Measurements from ENCODE around the gene GNAO1.
A peak's percentile ranks its signal among the peaks of the same experiment; 100 is the strongest.

The GNAO1 gene

DNA sequence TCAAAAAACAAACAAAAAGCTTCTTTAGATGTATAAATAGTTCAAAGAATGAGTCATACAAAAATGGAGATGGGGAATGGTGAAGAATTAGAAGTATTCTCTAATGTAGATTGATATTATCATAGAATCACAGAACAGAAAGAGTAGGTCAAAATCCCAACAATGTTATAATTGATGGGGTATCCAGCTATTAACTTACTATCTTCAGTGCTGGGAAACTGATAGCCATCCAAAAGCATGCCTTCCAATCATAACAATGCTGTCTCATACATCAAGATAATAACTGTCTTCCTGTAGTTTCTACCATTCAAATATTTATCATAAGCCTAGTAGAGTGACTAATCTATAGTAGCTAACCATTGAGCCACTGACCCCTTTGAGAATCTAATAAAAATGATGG, 26.7 kb upstream of the GNAO1 start:
- H3K4me3 ChIP-seq (ENCODE audit: low read depth, low read length) = no peak overlapping the region
- TF ChIP-seq, protein P1, sequence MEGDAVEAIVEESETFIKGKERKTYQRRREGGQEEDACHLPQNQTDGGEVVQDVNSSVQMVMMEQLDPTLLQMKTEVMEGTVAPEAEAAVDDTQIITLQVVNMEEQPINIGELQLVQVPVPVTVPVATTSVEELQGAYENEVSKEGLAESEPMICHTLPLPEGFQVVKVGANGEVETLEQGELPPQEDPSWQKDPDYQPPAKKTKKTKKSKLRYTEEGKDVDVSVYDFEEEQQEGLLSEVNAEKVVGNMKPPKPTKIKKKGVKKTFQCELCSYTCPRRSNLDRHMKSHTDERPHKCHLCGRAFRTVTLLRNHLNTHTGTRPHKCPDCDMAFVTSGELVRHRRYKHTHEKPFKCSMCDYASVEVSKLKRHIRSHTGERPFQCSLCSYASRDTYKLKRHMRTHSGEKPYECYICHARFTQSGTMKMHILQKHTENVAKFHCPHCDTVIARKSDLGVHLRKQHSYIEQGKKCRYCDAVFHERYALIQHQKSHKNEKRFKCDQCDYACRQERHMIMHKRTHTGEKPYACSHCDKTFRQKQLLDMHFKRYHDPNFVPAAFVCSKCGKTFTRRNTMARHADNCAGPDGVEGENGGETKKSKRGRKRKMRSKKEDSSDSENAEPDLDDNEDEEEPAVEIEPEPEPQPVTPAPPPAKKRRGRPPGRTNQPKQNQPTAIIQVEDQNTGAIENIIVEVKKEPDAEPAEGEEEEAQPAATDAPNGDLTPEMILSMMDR (IDR thresholded peaks at IDR 0.05; ENCODE audit: low read depth, low read length, missing control alignments) = no peak
- no peak for DNase-seq (ENCODE audit: low read depth)

DNA sequence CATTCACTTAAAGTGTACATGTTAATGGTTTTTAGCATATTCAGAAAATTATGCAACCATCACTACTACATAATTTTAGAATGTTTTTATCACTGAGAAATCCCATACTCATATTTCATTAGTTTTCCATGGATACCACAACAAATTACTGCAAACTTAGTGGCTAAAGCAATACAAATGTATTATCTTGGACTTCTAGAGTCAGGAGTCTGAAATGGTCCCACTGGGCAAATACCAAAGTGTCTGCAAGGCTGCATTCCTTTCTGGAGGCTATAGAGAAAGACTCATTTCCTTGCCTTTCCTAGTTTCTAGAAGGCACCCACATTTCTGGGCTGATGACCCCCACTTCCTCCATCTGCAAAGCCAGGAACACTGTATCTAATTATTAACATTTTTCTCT, 16.9 kb upstream of the GNAO1 start:
- DNase-seq (ENCODE audit: low read depth) = no peak

DNA sequence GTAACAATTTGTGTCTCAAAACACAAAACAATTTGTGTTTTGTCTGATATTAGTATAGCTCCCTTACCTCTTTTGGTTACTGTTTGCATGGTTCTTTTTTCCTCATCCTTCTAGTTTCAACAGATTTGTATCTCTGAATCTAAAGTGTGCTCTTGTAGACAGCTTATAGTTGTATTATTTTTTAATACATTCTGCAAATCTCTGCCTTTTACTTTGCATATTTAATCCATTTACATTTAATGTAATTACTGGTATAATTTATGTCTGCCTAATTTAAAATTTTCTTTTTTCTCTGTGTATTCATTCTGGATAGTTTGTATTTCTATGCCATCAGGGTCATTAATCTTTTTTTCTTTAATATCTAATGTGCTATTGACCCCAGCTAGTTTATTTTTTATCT, 9.9 kb upstream of the GNAO1 start:
- TF ChIP-seq, protein P1 (IDR thresholded peaks at IDR 0.05; ENCODE audit: low read depth, low read length, missing control alignments) = no peak
- DNase-seq (ENCODE audit: low read depth) = no peak
- H3K4me3 ChIP-seq (ENCODE audit: low read depth, low read length) = no peak overlapping the region

More for the DNA sequence above, 16.9 kb upstream of the GNAO1 start:
- H3K4me3 ChIP-seq (ENCODE audit: low read depth, low read length) = no peak overlapping the region
- TF ChIP-seq, protein P1 (IDR thresholded peaks at IDR 0.05; ENCODE audit: low read depth, low read length, missing control alignments) = no peak

DNA sequence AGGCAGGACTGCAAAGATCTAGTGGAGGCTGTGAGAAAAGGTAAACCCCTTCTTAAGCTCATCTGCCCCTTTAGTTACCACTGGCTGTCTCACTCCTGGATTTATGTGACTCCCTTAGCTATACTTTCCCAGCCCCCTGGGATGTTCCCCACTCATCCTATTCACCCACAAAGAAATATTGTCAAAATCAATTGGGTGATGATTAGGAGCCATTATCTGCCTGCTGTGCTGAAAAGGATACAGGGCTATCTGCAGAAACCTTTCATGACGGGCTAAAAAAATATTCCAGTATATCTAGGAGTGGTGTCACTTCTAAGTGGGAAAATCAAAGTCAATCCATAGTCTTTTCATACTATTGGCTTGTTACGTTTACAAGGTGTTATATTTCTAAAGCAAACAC, 8.0 kb upstream of the GNAO1 start:
- no peak for DNase-seq (ENCODE audit: low read depth)
- TF ChIP-seq, protein P1 (IDR thresholded peaks at IDR 0.05; ENCODE audit: low read depth, low read length, missing control alignments) = no peak
- H3K4me3 ChIP-seq (ENCODE audit: low read depth, low read length) = no peak overlapping the region

DNA sequence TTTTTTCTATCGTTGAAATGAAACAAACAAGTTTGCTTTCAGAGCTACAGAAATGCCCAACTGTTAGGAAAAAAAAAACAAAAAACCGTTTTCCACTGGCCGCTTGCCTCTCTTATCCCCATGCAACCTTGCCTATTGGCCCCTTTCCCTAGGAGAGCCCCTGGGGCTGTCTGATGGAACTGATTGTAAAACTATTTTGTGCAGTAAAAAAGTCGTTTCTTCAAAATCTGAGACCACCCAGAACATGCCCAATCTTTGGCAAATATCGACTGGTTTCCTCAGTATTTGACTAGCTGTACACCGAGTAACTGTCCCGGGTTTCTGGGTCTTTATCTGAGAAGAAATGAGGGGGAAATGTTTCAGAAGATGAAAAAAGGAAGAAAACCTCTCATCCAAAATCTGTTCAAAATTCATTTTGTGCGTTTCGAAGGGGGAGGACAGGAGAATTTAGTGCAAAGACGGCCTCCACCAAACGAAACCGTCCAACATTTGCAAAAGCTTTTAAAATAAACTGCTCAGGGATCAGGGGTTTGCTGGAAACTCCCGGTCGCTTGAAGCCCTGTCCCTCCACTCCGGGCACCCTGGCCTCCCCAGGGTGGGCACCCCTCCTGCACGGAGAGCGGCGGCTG, 1.1 kb upstream of the GNAO1 start:
- TF ChIP-seq, protein P1 (IDR thresholded peaks at IDR 0.05; ENCODE audit: low read depth, low read length, missing control alignments) = no peak
- DNase-seq (ENCODE audit: low read depth) = no peak
- H3K4me3 ChIP-seq (ENCODE audit: low read depth, low read length) = no peak overlapping the region

DNA sequence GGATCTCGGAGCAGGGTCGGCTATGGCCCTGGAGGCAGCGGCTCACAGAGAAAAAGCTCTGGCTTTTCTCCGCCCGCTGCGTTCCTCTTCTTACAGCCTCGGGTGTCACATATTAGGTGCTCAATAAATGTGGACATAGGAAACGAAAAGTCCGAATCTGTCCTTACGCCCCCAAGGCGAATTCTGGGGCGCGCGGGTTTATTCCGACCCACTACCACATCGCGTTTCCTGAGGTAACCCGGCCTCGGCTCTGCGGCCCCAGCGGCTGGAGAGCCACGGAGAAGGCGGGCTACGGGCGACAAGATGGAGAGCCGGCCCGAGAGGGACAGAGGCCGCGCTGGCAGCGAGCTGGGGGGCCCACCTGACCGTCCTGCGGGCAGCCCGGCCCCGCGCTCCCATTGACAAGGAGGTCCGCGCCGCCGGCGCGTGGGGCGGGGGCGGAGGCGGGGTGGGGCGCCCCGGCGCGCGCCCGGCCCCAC, 573 bp upstream of the GNAO1 start:
- no peak for DNase-seq (ENCODE audit: low read depth)
- H3K4me3 ChIP-seq (ENCODE audit: low read depth, low read length) = peak overlapping the region; percentile 7
- TF ChIP-seq, protein P1 (IDR thresholded peaks at IDR 0.05; ENCODE audit: low read depth, low read length, missing control alignments) = no peak

All from GM12864 (cell line).